NCI-H82 treated with DMSO at 0.1 percent for 48 hours (cell line): ENCODE data around the gene MYO1D.
"Not testable (repeated sequence)": the region's sequence is repeated elsewhere in the genome, so short reads cannot be mapped to it uniquely, and the experiment has no call there.

Experiments
- DNase-seq: peaks from one replicate; lab custom pipeline; 2025; ENCODE audit not compliant: unreplicated experiment; lab: John Stamatoyannopoulos, UW

The MYO1D gene

GRCh38 chr17:32896647-32897258 is 19.8 kb upstream of the MYO1D start:
- DNase-seq = no peak

GRCh38 chr17:32894245-32894644 is 17.3 kb upstream of the MYO1D start:
- no peak for DNase-seq

- DNase-seq = not testable (repeated sequence)
Observed at GRCh38 chr17:32887410-32887809, 10.5 kb upstream of the MYO1D start.

- DNase-seq = not testable (repeated sequence)
Observed at GRCh38 chr17:32886951-32887350, 10.0 kb upstream of the MYO1D start.

- DNase-seq = no peak
Observed at GRCh38 chr17:32882734-32883133, 5.8 kb upstream of the MYO1D start.

- no peak for DNase-seq
Observed at GRCh38 chr17:32882029-32882428, 5.1 kb upstream of the MYO1D start.

- no peak for DNase-seq
Observed at GRCh38 chr17:32880671-32881453, 3.9 kb upstream of the MYO1D start.

GRCh38 chr17:32879134-32879533 is 2.2 kb upstream of the MYO1D start:
- DNase-seq = no peak

- DNase-seq = no peak
Observed at GRCh38 chr17:32878211-32878610, 1.3 kb upstream of the MYO1D start.

- peak; percentile 37 for DNase-seq
Observed at GRCh38 chr17:32877164-32877764, 340 bp upstream of the MYO1D start.

- DNase-seq = no peak
Observed at GRCh38 chr17:32875923-32876416, 954 bp downstream of the MYO1D start.

- no peak for DNase-seq
Observed at GRCh38 chr17:32875230-32875917, 1.6 kb downstream of the MYO1D start.

GRCh38 chr17:32873114-32873513 is 3.8 kb downstream of the MYO1D start:
- DNase-seq = no peak

- DNase-seq = no peak
Observed at GRCh38 chr17:32871746-32872145, 5.2 kb downstream of the MYO1D start.

GRCh38 chr17:32870969-32871368 is 6.0 kb downstream of the MYO1D start:
- DNase-seq = no peak

- DNase-seq = no peak
Observed at GRCh38 chr17:32870027-32870670, 6.8 kb downstream of the MYO1D start.

- no peak for DNase-seq
Observed at GRCh38 chr17:32869345-32870026, 7.4 kb downstream of the MYO1D start.

- DNase-seq = no peak
Observed at GRCh38 chr17:32865141-32865540, 11.8 kb downstream of the MYO1D start.

GRCh38 chr17:32863559-32863958 is 13.4 kb downstream of the MYO1D start:
- no peak for DNase-seq

GRCh38 chr17:32862940-32863339 is 14.0 kb downstream of the MYO1D start:
- no peak for DNase-seq
